HG02798 (cell line): ENCODE measurements around the gene ORMDL3.
"Not testable (repeated sequence)": the region's sequence is repeated elsewhere in the genome, so short reads cannot be mapped to it uniquely, and the experiment has no call there.

ENCODE experiments used
- ATAC-seq: cut with Tn5 transposase; IDR thresholded peaks from one replicate; pipeline ENCODE4 v1.9.1; 2021; ENCODE audit warnings: mild to moderate bottlenecking; ENCODE audit not compliant: unreplicated experiment, poor library complexity

ORMDL3 gene

DNA sequence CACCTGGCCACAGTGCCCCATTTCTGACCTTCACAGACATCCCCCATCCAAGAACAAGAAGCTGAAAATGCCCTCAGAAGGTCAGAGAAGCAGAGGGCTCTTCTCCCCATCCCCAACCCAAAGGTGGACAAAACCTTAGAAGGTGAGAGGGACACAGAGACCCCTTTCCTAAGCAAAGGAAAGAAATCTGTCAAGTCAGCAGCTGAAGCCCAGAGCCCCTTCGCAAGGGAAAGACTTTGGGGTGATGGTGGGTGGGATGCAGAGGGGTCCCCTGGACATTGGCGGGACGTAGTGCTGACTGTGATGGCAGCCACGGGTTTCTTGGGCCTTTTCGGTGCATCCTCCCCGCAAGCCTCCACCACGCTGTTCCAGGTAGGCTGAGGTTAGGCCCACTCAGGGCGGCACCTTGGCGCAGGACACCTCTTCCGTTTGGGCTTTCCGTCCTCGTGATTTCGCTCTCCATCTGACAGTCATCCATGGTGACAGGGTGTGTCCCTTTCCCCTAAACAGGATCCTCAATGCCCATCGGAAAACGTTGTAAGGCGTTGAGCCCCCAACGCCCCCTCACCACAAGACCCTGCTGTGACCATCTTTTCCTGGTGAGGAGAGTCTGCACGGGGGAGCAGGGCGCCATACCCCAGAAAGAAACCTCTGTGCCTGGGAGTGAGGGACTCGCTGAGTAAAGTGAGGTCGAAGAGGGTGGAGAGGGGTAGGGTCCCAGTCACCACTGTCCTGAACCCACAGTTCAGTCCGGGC is 24.7 kb upstream of the ORMDL3 start:
- no peak for ATAC-seq

GRCh38 chr17:39950871-39951348 is 23.5 kb upstream of the ORMDL3 start:
- ATAC-seq, result no peak

DNA sequence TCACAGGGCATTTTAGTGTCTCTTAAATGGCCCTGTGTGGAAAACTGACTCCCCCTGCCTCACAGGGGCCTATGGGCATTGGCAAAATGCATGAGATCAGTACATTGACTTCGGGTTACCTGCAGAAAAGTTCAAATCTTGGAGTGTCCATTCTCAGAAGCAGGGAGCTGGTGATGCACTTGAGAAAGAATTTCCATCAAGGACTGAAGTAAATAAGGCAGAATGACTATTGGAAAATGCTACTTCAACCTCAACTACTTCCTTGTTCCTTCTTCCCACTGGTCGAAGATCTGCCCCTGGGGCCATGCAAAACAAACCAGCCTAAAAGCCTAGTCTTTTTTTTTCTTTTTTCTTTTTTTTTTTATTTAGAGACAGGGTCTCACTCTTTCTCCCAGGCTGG is 21.6 kb upstream of the ORMDL3 start:
- ATAC-seq, result no peak

- not testable (repeated sequence) for ATAC-seq
Observed at GRCh38 chr17:39948489-39948828, 21.1 kb upstream of the ORMDL3 start.

DNA sequence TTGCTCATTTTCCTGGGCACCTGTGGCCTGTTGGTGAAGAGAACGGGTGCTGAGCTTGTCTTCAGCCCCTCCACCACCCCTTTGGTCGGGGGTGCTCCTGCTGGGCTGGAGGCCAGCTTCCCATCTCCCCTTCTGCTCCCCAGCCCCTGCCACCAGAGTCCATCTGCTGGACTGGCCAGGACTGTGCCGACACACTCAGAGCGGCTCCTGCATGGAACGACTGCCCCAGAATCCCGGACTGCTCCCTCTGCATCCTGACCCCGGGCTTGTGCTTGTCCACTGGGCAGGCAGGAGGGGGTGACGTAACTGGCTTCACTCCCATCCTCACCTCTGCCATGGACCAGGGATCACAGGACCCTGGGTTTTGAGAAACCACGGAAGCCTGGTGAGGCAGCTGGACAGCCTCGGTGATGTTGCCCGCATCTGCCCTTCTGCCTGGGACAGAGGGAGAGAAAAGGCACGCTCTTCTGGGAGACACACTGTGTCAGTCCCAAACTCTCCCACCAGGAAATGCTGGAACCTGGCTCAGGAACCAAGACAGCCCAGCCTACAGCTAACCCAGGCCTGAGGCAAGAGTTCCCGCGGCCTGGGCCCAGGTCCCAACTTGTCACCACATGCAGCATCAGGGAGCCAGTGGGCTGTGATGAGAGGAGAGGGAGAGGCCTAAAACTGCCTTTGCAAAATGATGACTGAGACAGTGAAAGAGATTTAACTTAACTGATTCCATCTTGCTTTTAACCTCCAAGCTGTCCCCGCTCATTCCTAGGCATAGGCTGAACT is 19.3 kb upstream of the ORMDL3 start:
- no peak for ATAC-seq

DNA sequence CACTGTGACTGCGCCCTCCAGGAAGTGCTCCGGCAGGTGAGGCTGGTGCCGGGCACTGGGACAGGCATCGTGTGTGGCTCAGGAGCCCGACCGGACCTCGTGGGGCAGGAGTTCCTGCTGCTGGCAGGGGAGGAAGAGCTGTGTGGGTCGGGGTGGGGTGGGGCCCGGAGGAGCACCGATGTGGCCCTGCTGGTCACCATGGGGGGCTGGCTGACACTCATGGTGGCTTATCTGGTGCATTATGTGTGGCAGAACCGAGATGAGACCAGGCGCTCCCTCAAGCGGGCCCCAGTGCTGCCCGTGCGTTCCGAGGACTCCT is 17.0 kb upstream of the ORMDL3 start:
- no peak for ATAC-seq

DNA sequence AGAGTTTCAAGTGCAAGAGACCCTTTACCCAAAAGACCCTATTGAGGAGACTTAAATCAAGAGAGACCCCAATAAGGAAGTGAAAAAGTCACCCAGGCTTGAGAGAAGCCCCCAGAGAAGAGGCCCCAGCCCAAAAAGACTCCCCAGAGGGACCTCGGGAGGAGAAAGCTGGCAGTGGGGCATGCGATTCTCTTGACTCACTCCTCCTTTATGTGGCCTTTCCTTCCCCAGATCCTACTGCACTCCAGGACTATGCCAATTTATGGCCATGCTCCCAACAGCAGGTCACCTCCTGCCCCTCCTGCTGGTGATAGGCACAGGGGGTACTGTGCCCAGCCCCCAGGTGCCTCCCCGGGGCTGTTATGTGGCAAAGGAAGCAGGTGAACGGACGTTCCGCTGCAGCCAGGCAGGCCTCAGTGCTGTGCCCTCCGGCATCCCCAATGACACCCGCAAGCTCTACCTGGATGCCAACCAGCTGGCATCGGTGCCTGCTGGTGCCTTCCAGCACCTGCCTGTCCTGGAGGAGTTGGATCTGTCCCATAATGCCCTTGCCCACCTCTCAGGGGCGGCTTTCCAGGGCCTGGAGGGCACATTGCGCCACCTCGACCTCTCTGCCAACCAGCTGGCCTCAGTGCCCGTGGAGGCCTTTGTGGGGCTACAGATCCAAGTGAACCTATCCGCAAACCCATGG is 16.4 kb upstream of the ORMDL3 start:
- ATAC-seq, result no peak

GRCh38 chr17:39939588-39940419 is 12.4 kb upstream of the ORMDL3 start:
- ATAC-seq, result peak; percentile 74

DNA sequence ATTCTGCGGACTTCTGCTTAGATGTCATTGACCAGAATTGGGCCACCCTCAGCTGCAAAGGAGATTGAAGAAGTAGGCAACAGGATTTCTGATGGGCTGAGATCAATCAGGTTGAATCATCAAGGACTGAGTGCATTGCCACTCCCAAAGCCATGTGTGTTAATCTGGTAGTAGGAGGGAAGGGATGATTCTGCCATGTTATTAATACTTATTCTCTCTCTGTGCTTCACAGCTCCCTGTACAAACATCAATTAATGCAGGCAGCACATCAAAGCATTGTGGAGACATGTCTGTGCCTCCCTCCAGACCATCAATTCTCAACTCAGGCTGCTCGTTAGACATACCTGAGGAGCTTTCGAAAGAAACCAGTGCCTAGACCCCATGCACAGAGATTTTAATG is 11.7 kb upstream of the ORMDL3 start:
- no peak for ATAC-seq

- ATAC-seq, result no peak
Observed at GRCh38 chr17:39938140-39938869, 10.9 kb upstream of the ORMDL3 start.

- no peak for ATAC-seq
Observed at GRCh38 chr17:39937447-39937846, 10.0 kb upstream of the ORMDL3 start.

- ATAC-seq, result no peak
Observed at GRCh38 chr17:39935909-39936308, 8.5 kb upstream of the ORMDL3 start.

- ATAC-seq, result no peak
Observed at GRCh38 chr17:39934324-39934723, 6.9 kb upstream of the ORMDL3 start.

GRCh38 chr17:39933912-39934311 is 6.5 kb upstream of the ORMDL3 start:
- no peak for ATAC-seq

DNA sequence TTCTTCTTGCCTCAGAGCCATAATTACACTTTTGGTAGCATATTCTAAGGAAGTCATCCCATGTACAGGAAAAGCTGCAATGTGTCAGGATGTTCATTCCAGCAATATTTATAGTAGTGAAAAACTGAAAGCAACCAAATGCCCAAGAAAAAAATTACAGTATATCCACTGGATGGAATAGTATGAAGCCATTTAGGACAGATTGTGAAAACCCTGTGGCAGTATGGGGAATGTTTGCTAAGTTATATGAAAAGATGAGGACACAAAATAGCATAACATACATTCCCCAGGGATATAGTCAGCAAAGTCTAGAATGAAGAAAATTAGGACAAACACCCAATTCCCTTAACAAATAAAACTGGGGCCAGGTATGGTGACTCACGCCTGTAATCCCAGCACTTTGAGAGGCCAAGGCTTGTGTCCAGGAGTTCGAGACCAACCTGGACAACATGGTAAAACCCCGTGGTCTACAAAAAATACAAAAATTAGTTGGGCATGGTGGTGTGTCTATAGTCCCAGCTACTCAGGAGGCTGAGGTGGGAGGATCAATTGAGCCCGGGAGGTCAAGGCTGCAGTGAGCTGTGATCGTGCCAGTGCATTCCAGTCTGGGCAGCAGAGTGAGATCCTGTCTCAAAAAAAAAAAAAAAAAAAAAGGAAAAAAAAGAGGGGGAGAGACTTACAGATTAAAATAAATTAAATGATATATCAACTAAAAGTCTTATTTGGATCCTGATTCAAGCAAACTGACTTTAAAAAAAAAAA is 2.4 kb upstream of the ORMDL3 start:
- no peak for ATAC-seq

- ATAC-seq, result peak; percentile 20
Observed at GRCh38 chr17:39928858-39929645, 1.7 kb upstream of the ORMDL3 start.

- peak; percentile 19 for ATAC-seq
Observed at GRCh38 chr17:39927929-39928857, 792 bp upstream of the ORMDL3 start.
